Activated CD8-positive, alpha-beta T cell treated with anti-CD3 and anti-CD28 coated beads, Interleukin-2, amount 10 ng/mL, durations not matched to agents 7 days and 5 days (primary cell): ENCODE results near the gene FBN1. TPM values are rescaled to one million over a fixed set of nuclear protein-coding genes. Genes with fewer than 3 reads are reported as not detected.
A peak's percentile ranks its signal among the peaks of the same experiment; 100 is the strongest.

Experiments
- ATAC-seq: fragments of 150-1000 bp; cut with Tn5 transposase; one replicate; pipeline ENCODE4 v1.10.0; 2021; ENCODE audit warnings: moderate library complexity
- CTCF ChIA-PET: fragments of 350-600 bp; sonication (Branson Sonifier 250); formaldehyde crosslinking; loops from one replicate; lab custom pipeline; 2021; ENCODE audit warnings: antibody characterized with exemption; lab: Charles Lee
- POLR2A ChIA-PET: fragments of 350-600 bp; sonication (Branson Sonifier 250); formaldehyde crosslinking; loops from one replicate; lab custom pipeline; 2021; ENCODE audit warnings: antibody characterized with exemption; lab: Charles Lee
- DNase-seq: peaks from one replicate; pipeline ENCODE4 v3.0.0-alpha.2; 2020
- H3K27ac Mint-ChIP-seq: one replicate; pipeline ENCODE4 v1.8.0; 2021; ENCODE audit warnings: mild to moderate bottlenecking, mixed read lengths
- H3K27me3 Mint-ChIP-seq: one replicate; pipeline ENCODE4 v1.8.0; 2021; ENCODE audit warnings: low read depth, mixed read lengths
- H3K36me3 Mint-ChIP-seq: one replicate; pipeline ENCODE4 v1.8.0; 2021; ENCODE audit warnings: low read depth, mixed read lengths
- H3K4me1 Mint-ChIP-seq: one replicate; pipeline ENCODE4 v1.8.0; 2021; ENCODE audit warnings: low read depth, mixed read lengths
- H3K4me3 Mint-ChIP-seq: one replicate; pipeline ENCODE4 v1.8.0; 2021; ENCODE audit warnings: mild to moderate bottlenecking, mixed read lengths
- H3K9me3 Mint-ChIP-seq: one replicate; pipeline ENCODE4 v1.8.0; 2022; ENCODE audit warnings: mixed read lengths; ENCODE audit not compliant: insufficient read depth
- total RNA-seq, 2 experiments: library from RNA; stranded (reverse); gene quantifications; one replicate each; pipeline ENCODE4 v1.2.3, GENCODE V29; 2021

Gene FBN1
- total RNA-seq = 1 to 10 TPM in 1 of 2 experiments, under 1 TPM in 1; 0.81 to 1.3 TPM

GRCh38 chr15:48645558-48646330 is at the start of gene FBN1:
Gene FBN1, minus strand, starts transcription at chr15:48645709. Its CDS starts 940 bp downstream, at chr15:48644769.
- DNase-seq (peak; percentile 55), ATAC-seq (peak; percentile 79)
- no peaks in the 10 kb centered on the region for H3K36me3 Mint-ChIP-seq
- peak within 1 kb of the TSS; percentile 70 for H3K4me3 Mint-ChIP-seq
- ChIA-PET CTCF (interaction anchor here (0.7 to 1.3 kb wide), 2 partner anchors 11 to 310 kb away, joined by 3 read pairs; no protein-coding TSS in a partner anchor), POLR2A (no interaction called here)
- no peak within 1 kb of the TSS for H3K27ac Mint-ChIP-seq
- no peaks in the 10 kb centered on the region for H3K9me3 Mint-ChIP-seq
- H3K4me1 Mint-ChIP-seq = peaks cover 2% of the 10 kb centered on the region
- peaks cover 51% of the 10 kb centered on the region for H3K27me3 Mint-ChIP-seq

DNA sequence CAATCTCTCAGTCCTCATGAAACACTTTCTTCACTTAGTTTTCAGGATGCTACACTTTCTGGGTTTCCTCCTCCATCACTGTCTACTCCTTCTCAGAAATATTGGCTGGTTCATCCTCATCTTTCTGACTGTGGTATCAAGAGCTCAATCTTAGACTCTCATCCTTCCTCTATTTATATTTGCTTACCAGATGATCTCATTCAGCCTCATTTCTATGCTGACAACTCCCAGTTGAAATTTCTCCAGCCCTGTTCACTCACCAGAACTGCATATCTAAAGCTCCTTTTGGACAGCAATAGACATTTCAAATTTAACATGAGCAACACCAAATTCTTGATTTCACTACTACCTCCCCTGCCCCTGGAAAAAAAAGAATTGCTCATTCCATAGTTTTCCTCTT is 48.0 kb upstream of the FBN1 start:
- Mint-ChIP-seq H3K4me1 (no peaks in the 10 kb centered on the region), H3K27me3 (no peaks in the 10 kb centered on the region), H3K4me3 (no peak overlapping the region), H3K36me3 (no peaks in the 10 kb centered on the region), H3K27ac (no peak overlapping the region), H3K9me3 (no peaks in the 10 kb centered on the region)
- ChIA-PET CTCF (interaction anchor here (0.5 kb wide), 1 partner anchor 169 kb away, joined by 3 read pairs; no protein-coding TSS in a partner anchor), POLR2A (no interaction called here)
- no peak for ATAC-seq
- DNase-seq = no peak

- no peaks in the 10 kb centered on the region for H3K36me3 Mint-ChIP-seq
- ChIA-PET CTCF (no interaction called here), POLR2A (no interaction called here)
- ATAC-seq (no peak), DNase-seq (no peak)
- no peaks in the 10 kb centered on the region for H3K27me3 Mint-ChIP-seq
- H3K9me3 Mint-ChIP-seq = peaks cover 7% of the 10 kb centered on the region
- H3K4me3 Mint-ChIP-seq = no peak overlapping the region
- H3K27ac Mint-ChIP-seq = no peak overlapping the region
- H3K4me1 Mint-ChIP-seq = no peaks in the 10 kb centered on the region
Measured at GRCh38 chr15:48688493-48688892, 43.0 kb upstream of the FBN1 start.

- CTCF ChIA-PET = no interaction called here
- peaks cover 7% of the 10 kb centered on the region for H3K9me3 Mint-ChIP-seq
- H3K4me3 Mint-ChIP-seq = no peak overlapping the region
Measured at GRCh38 chr15:48683991-48684765, 38.7 kb upstream of the FBN1 start.

DNA sequence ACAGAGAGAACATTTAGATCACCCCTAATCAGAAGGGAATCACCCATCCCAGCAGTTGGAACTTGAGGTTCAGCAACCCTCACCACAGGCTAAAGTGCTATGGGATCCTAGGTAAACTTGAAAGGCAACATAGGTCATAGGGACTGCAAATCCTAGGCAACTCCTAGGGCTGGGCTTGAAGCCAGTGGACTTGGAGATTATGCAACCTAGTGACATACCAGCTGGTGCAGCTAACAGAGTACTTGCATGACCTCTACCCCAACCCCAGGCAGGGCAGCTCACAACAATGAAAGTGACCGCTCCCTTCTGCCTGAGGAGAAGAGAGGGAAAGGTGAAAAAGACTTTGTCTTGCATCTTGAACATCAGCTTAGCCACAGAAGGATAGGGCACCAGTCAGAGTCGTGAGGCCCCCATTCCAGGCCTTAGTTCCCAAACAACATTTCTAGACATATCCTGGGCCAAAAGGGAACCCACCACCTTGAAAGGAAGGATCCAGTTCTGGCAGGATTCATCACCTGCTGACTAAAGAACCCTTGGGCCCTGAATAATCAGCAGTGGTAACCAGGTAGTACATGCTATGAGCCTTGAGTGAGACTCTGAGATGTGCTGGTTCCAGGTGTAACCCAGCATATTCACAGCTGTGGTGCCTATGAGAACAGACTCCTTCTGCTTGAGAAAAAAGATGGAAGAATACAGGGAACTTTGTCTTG is 37.6 kb upstream of the FBN1 start:
- ATAC-seq (no peak), DNase-seq (no peak)
- CTCF ChIA-PET = no interaction called here
- Mint-ChIP-seq H3K27ac (no peak overlapping the region), H3K36me3 (no peaks in the 10 kb centered on the region), H3K27me3 (no peaks in the 10 kb centered on the region), H3K4me1 (no peaks in the 10 kb centered on the region), H3K4me3 (no peak overlapping the region), H3K9me3 (peaks cover 7% of the 10 kb centered on the region)
- POLR2A ChIA-PET = no interaction called here

More at GRCh38 chr15:48683991-48684765, 38.7 kb upstream of the FBN1 start:
- ATAC-seq (no peak), DNase-seq (no peak)
- no peaks in the 10 kb centered on the region for H3K36me3 Mint-ChIP-seq
- POLR2A ChIA-PET = no interaction called here
- H3K4me1 Mint-ChIP-seq = no peaks in the 10 kb centered on the region
- no peak overlapping the region for H3K27ac Mint-ChIP-seq
- H3K27me3 Mint-ChIP-seq = no peaks in the 10 kb centered on the region

GRCh38 chr15:48681353-48681752 is 35.8 kb upstream of the FBN1 start:
- DNase-seq (no peak), ATAC-seq (no peak)
- no peaks in the 10 kb centered on the region for H3K36me3 Mint-ChIP-seq
- CTCF ChIA-PET = no interaction called here
- H3K27ac Mint-ChIP-seq = no peak overlapping the region
- H3K4me1 Mint-ChIP-seq = no peaks in the 10 kb centered on the region
- H3K27me3 Mint-ChIP-seq = no peaks in the 10 kb centered on the region
- H3K4me3 Mint-ChIP-seq = no peak overlapping the region
- H3K9me3 Mint-ChIP-seq = no peaks in the 10 kb centered on the region
- POLR2A ChIA-PET = no interaction called here

DNA sequence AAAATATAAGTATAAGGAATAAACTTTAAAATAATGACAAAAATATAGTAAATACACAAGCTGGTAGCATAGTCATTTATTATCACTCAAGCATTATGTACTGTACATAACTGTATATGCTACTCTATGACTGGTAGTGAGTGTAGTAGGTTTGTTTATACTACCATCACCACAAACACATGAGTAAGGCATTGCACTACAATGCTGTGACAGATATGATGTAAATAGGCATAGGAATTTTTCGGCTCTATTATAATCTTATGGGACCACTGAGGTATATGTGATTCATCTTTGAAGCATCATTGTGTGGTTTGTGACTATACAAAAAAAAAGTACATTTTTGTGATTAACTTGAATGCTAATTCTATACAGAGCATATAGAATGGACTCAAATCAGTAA is 35.3 kb upstream of the FBN1 start:
- DNase-seq = no peak
- ATAC-seq = no peak
- no peak overlapping the region for H3K27ac Mint-ChIP-seq
- no peak overlapping the region for H3K4me3 Mint-ChIP-seq
- H3K4me1 Mint-ChIP-seq = no peaks in the 10 kb centered on the region
- H3K36me3 Mint-ChIP-seq = no peaks in the 10 kb centered on the region
- ChIA-PET CTCF (no interaction called here), POLR2A (no interaction called here)
- H3K9me3 Mint-ChIP-seq = no peaks in the 10 kb centered on the region
- H3K27me3 Mint-ChIP-seq = no peaks in the 10 kb centered on the region

DNA sequence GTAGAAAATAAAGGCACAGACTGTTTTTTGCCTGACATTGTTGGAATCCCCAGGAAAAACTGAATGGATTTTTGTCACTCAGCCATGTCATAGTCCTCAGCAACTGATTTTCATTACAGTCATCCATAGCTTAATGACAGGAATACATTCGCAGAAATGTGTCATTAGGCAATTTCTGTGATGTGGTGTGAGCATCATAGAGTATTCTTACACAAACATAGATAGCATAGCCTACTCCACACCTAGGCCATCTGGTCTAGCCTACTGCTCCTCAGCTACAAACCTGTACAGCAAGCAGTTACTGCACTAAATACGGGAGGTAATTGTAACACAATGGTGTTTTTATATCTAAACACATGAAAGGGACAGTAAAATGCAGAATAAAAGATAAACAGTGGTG is 34.4 kb upstream of the FBN1 start:
- Mint-ChIP-seq H3K9me3 (no peaks in the 10 kb centered on the region), H3K4me1 (no peaks in the 10 kb centered on the region), H3K4me3 (no peak overlapping the region), H3K27me3 (no peaks in the 10 kb centered on the region), H3K36me3 (no peaks in the 10 kb centered on the region), H3K27ac (no peak overlapping the region)
- CTCF ChIA-PET = no interaction called here
- no peak for ATAC-seq
- POLR2A ChIA-PET = no interaction called here
- no peak for DNase-seq

GRCh38 chr15:48678851-48679250 is 33.3 kb upstream of the FBN1 start:
- ATAC-seq = no peak
- Mint-ChIP-seq H3K27me3 (no peaks in the 10 kb centered on the region), H3K36me3 (no peaks in the 10 kb centered on the region), H3K9me3 (no peaks in the 10 kb centered on the region), H3K4me1 (no peaks in the 10 kb centered on the region), H3K4me3 (no peak overlapping the region), H3K27ac (no peak overlapping the region)
- ChIA-PET POLR2A (no interaction called here), CTCF (no interaction called here)
- no peak for DNase-seq

- CTCF ChIA-PET = no interaction called here
Measured at GRCh38 chr15:48677821-48678220, 32.3 kb upstream of the FBN1 start.

GRCh38 chr15:48675436-48675835 is 29.9 kb upstream of the FBN1 start:
- H3K27ac Mint-ChIP-seq = no peak overlapping the region
- CTCF ChIA-PET = no interaction called here
- ATAC-seq = no peak

More at GRCh38 chr15:48677821-48678220, 32.3 kb upstream of the FBN1 start:
- Mint-ChIP-seq H3K4me3 (no peak overlapping the region), H3K27ac (no peak overlapping the region), H3K36me3 (no peaks in the 10 kb centered on the region), H3K9me3 (no peaks in the 10 kb centered on the region), H3K4me1 (no peaks in the 10 kb centered on the region), H3K27me3 (no peaks in the 10 kb centered on the region)
- DNase-seq (no peak), ATAC-seq (no peak)
- POLR2A ChIA-PET = no interaction called here

GRCh38 chr15:48674876-48675275 is 29.4 kb upstream of the FBN1 start:
- Mint-ChIP-seq H3K9me3 (no peaks in the 10 kb centered on the region), H3K4me1 (no peaks in the 10 kb centered on the region), H3K27ac (no peak overlapping the region), H3K27me3 (peaks cover 2% of the 10 kb centered on the region), H3K36me3 (no peaks in the 10 kb centered on the region), H3K4me3 (no peak overlapping the region)
- DNase-seq = no peak
- CTCF ChIA-PET = no interaction called here
- POLR2A ChIA-PET = no interaction called here
- ATAC-seq = no peak

More at GRCh38 chr15:48675436-48675835, 29.9 kb upstream of the FBN1 start:
- POLR2A ChIA-PET = no interaction called here
- Mint-ChIP-seq H3K9me3 (no peaks in the 10 kb centered on the region), H3K27me3 (no peaks in the 10 kb centered on the region), H3K4me1 (no peaks in the 10 kb centered on the region), H3K4me3 (no peak overlapping the region), H3K36me3 (no peaks in the 10 kb centered on the region)
- DNase-seq = no peak
